IPS-11a (cell line): ENCODE results near the gene BNIP5.

Experiments
- H3K4me3 ChIP-seq: one replicate; pipeline ENCODE4 v1.5.1; 2013; ENCODE audit warnings: low read depth, low read length, control low read depth

Gene BNIP5

GRCh38 chr6:36269834-36270705, 66.6 kb downstream of the BNIP5 start, which contains the start of gene PNPLA1:
Gene PNPLA1, plus strand, starts transcription at chr6:36270060. Its CDS starts 400 bp downstream, at chr6:36270460.
- H3K4me3 ChIP-seq, result no peak within 1 kb of the TSS

GRCh38 chr6:36268478-36269275, 68.0 kb downstream of the BNIP5 start:
- no peak overlapping the region for H3K4me3 ChIP-seq

GRCh38 chr6:36267731-36268477, 68.8 kb downstream of the BNIP5 start:
- H3K4me3 ChIP-seq, result no peak overlapping the region

- H3K4me3 ChIP-seq, result no peak overlapping the region
Observed at GRCh38 chr6:36266913-36267644, 69.6 kb downstream of the BNIP5 start.
